ENCODE results near the gene GALK1. TPM values are rescaled to one million over a fixed set of nuclear protein-coding genes. Genes with fewer than 3 reads are reported as not detected.
A peak's percentile ranks its signal among the peaks of the same experiment; 100 is the strongest.

The GALK1 gene
- total and polyA plus RNA-seq, 9 of the 15 experiments (the other 6 are each of a cell fraction or from before 2014, with no cell fraction given), result 0.45 to 51.6 (median 17.4) TPM

DNA sequence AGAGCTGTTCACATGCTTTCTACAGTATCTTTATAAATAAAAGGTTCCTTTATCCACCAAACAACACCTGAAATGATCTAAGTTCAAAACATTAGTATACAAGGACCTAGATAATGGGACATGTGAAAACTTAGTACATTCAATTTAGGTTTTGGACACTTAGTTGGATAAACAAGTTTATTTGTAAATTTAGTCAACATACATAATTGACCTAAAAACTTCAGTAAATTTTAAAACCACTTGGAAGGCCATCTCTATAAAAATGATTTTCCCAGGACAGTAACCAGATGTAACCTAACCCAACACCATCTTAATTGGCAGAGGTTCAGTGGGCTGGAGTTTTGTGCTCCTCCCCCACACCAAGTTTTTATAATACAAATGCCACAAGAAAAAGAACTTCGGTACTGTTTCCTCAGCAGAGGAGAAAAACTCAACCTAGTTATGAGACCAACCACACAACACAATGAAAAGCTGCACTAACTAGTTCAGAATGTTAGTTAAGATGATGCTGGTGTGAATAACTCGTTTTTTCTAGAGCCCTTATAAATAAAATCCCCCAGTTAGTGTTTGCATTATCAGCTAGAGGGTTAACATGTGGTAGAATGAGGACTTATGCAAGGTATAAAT, 12.4 kb upstream of the GALK1 start (continued):
- TF ChIP-seq ZNF830 (CRISPR knock-in tag; IDR thresholded peaks at IDR 0.05), result no peak
- no peak for TF ChIP-seq E2F3 (CRISPR knock-in tag; IDR thresholded peaks at IDR 0.05)
- TF ChIP-seq, protein P1, sequence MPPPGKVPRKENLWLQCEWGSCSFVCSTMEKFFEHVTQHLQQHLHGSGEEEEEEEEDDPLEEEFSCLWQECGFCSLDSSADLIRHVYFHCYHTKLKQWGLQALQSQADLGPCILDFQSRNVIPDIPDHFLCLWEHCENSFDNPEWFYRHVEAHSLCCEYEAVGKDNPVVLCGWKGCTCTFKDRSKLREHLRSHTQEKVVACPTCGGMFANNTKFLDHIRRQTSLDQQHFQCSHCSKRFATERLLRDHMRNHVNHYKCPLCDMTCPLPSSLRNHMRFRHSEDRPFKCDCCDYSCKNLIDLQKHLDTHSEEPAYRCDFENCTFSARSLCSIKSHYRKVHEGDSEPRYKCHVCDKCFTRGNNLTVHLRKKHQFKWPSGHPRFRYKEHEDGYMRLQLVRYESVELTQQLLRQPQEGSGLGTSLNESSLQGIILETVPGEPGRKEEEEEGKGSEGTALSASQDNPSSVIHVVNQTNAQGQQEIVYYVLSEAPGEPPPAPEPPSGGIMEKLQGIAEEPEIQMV (tag; conservative IDR thresholded peaks at IDR 0.05; ENCODE audit: low read depth), result no peak
- no peak for TF ChIP-seq SLC30A9 (CRISPR knock-in tag; IDR thresholded peaks at IDR 0.05)
- no peak for TF ChIP-seq ZNF75A (CRISPR knock-in tag; IDR thresholded peaks at IDR 0.05)
- TF ChIP-seq, protein P2, sequence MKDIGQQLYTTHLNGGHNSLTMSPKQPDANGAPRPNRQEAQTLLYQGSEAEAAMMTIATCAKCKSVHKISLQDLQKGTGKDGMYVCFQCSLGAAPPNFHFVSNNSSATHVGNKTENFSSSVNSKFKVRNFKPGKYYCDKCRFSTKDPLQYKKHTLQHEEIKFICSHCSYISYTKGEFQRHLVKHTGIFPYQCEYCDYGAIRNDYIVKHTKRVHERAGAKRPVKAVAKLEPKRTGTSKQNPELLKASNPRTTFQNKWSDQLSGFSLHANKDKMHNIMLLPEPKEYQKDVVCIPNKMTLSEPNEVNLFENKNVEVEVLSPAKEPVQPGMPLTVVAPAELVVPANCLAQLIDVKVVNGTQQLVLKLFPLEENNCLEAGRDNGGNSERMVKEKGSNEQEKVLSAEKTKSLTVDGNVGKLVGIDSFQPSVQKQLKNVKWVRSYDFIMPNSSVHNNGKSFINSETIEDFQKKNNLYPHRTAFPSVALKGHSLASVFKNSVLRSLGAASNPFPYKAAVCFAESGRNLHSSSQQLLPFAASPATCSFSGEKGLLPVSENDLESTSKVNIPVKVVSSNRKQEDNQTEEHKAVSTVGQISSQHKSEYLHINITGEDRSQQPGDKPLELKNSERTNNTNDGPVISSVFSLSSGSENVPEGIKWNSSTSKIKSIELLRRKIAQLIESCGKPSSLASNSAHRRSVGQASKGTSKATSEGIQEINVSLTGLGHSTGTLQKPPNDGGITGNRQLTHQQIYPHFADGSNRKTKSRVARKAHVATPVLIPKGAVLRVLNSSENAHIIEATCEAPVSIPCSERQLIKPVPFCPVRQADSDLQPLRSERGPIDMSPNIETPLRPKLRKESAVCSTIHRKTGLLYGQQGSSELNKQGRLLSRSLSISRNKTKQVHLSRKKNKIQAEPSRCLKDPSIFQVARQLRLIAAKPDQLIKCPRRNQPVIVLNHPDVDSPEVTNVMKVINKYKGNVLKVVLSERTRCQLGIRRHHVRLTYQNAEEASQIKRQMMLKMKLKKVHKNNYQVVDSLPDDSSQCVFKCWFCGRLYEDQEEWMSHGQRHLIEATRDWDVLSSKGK (CRISPR knock-in tag; IDR thresholded peaks at IDR 0.05), result no peak
- TF ChIP-seq, protein P3, sequence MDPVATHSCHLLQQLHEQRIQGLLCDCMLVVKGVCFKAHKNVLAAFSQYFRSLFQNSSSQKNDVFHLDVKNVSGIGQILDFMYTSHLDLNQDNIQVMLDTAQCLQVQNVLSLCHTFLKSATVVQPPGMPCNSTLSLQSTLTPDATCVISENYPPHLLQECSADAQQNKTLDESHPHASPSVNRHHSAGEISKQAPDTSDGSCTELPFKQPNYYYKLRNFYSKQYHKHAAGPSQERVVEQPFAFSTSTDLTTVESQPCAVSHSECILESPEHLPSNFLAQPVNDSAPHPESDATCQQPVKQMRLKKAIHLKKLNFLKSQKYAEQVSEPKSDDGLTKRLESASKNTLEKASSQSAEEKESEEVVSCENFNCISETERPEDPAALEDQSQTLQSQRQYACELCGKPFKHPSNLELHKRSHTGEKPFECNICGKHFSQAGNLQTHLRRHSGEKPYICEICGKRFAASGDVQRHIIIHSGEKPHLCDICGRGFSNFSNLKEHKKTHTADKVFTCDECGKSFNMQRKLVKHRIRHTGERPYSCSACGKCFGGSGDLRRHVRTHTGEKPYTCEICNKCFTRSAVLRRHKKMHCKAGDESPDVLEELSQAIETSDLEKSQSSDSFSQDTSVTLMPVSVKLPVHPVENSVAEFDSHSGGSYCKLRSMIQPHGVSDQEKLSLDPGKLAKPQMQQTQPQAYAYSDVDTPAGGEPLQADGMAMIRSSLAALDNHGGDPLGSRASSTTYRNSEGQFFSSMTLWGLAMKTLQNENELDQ (CRISPR knock-in tag; IDR thresholded peaks at IDR 0.05; ENCODE audit: borderline replicate concordance), result no peak
- TF ChIP-seq NFE2L1 (tag; IDR thresholded peaks at IDR 0.05; ENCODE audit: borderline replicate concordance, low read depth), result no peak
- TF ChIP-seq SMAD3 (CRISPR knock-in tag; conservative IDR thresholded peaks at IDR 0.05), result no peak
- TF ChIP-seq ZNF561 (CRISPR knock-in tag; conservative IDR thresholded peaks at IDR 0.05), result no peak
- no peak for TF ChIP-seq ZNF589 (CRISPR knock-in tag; IDR thresholded peaks at IDR 0.05; ENCODE audit: low read depth)
- no peak for TF ChIP-seq MTF1 (CRISPR knock-in tag; IDR thresholded peaks at IDR 0.05; ENCODE audit: borderline replicate concordance)
- TF ChIP-seq, protein P4, sequence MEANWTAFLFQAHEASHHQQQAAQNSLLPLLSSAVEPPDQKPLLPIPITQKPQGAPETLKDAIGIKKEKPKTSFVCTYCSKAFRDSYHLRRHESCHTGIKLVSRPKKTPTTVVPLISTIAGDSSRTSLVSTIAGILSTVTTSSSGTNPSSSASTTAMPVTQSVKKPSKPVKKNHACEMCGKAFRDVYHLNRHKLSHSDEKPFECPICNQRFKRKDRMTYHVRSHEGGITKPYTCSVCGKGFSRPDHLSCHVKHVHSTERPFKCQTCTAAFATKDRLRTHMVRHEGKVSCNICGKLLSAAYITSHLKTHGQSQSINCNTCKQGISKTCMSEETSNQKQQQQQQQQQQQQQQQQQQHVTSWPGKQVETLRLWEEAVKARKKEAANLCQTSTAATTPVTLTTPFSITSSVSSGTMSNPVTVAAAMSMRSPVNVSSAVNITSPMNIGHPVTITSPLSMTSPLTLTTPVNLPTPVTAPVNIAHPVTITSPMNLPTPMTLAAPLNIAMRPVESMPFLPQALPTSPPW (CRISPR knock-in tag; IDR thresholded peaks at IDR 0.05), result no peak
- TF ChIP-seq NONO (IDR thresholded peaks at IDR 0.05; ENCODE audit: low read depth in 2 of 2, low read length in 1 of 2), result 0 out of 4 replicates have a peak, but pooled peaks of 1 of the 2 experiments have one; percentile 11
- TF ChIP-seq, protein P5, sequence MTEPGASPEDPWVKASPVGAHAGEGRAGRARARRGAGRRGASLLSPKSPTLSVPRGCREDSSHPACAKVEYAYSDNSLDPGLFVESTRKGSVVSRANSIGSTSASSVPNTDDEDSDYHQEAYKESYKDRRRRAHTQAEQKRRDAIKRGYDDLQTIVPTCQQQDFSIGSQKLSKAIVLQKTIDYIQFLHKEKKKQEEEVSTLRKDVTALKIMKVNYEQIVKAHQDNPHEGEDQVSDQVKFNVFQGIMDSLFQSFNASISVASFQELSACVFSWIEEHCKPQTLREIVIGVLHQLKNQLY (CRISPR knock-in tag; conservative IDR thresholded peaks at IDR 0.05), result 0 out of 4 replicates have a peak, but pooled peaks of 1 of the 2 experiments have one; percentile 22
- peak; percentile 26; the same call in 1 of the 2 replicates for TF ChIP-seq KHSRP (IDR thresholded peaks at IDR 0.05)
- peak; percentile 33; the same call in 1 of the 2 replicates for TF ChIP-seq ZSCAN32 (CRISPR knock-in tag; IDR thresholded peaks at IDR 0.05)

Data from K562 (cell line).